GM18873 (cell line): ENCODE measurements around the gene SLC25A19.
"Not testable (repeated sequence)": the region's sequence is repeated elsewhere in the genome, so short reads cannot be mapped to it uniquely, and the experiment has no call there.

Experiments used
- ATAC-seq: cut with Tn5 transposase; IDR thresholded peaks from one replicate; pipeline ENCODE4 v1.9.1; 2021; ENCODE audit warnings: mild to moderate bottlenecking, moderate library complexity, moderate number of reproducible peaks; ENCODE audit not compliant: unreplicated experiment, low FRiP score

The SLC25A19 gene

GRCh38 chr17:75307957-75308731 is 18.9 kb upstream of the SLC25A19 start:
- no peak for ATAC-seq

GRCh38 chr17:75301502-75302206 is 12.4 kb upstream of the SLC25A19 start:
- no peak for ATAC-seq

- no peak for ATAC-seq
These were observed 11.8 kb upstream of the SLC25A19 start for GRCh38 chr17:75301049-75301448.

DNA sequence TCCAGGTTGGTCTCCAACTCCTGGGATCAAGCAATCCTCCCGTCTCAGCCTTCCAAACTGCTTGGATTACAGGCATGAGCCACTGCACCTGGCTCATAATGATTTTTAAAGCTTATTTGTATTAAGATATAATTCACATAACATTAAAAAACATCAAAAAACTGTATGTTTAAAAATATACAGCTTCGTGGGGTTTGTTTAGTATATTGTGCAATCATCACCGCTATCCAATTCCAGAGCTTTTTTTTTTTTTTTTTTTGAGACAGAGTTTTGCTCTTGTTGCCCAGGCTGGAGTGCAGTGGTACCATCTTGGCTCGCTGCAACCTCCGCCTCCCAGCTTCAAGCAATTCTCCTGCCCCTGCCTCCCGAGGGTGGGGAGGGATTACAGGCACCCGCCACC is 11.0 kb upstream of the SLC25A19 start:
- no peak for ATAC-seq

DNA sequence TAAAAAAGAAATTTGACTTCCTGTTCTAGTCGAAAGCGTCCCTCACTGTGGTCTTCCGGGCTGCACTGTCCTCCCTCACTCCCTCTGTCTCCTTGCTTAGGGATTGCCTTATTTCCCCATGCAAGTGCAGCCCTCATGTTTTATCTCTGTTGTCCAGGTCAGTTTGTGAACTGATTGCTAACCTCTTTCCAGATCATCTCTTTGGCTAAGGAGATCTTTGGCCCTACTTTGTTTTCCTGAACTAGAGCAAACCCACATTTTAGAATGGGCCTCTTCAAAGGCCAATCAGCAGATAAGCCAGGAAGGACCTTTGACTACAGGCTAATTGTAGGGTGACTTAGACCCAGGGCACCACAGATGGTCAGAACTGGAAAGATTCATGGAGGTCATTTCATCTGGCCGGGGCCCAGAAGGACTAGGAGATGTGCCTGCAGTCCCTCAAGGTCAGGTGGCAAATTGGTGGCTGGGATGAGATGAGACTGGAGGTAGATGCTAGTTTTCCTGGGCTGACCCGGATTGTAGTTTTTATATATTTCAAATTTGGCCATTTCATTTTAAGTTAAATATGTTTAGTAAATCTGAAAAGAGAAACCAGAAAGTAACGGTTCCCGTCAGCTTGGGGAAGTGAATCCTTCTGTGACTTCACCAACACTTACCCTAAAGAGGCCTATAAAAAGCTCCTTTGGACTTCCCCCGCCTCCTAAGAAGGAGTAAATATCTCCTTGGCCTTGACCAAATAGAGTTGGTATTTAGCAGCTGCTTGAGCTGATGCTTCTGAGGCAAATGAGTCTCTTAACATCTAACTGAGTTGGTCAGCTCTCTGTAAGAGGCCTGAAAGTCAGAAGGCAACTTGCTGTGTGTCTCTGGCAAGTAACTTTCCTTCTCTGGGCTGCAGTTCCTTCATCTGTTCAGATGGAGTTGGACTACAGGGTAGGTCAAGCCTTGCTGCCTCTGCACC is 6.2 kb upstream of the SLC25A19 start:
- ATAC-seq = peak; percentile 67

GRCh38 chr17:75292810-75293448 is 3.7 kb upstream of the SLC25A19 start:
- ATAC-seq = not testable (repeated sequence)

- peak; percentile 9 for ATAC-seq
These were observed 652 bp upstream of the SLC25A19 start for GRCh38 chr17:75289832-75290337.

- peak; percentile 6 for ATAC-seq
These were observed 491 bp downstream of the SLC25A19 start for GRCh38 chr17:75288770-75289114.

- ATAC-seq = no peak
These were observed 874 bp downstream of the SLC25A19 start for GRCh38 chr17:75288359-75288758.

- no peak for ATAC-seq
These were observed 2.0 kb downstream of the SLC25A19 start for GRCh38 chr17:75287221-75287620.

GRCh38 chr17:75285123-75285522 is 4.1 kb downstream of the SLC25A19 start:
- no peak for ATAC-seq

DNA sequence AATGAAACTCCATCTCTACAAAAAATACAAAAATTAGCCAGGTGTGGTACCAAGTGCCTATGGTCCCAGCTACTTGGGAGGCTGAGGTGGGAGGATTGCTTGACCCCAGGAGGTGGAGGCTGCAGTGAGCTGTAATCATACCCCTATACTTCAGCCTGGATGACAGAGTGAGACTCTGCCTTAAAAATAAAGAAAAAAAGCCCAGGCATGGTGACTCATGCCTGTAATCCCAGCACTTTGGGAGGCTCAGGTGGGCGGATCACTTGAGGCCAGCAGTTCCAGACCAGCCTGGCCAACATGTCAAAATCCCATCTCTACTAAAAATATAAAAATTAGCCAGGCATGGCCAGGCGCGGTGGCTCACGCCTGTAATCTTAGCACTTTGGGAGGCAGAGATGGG is 9.0 kb downstream of the SLC25A19 start:
- not testable (repeated sequence) for ATAC-seq

DNA sequence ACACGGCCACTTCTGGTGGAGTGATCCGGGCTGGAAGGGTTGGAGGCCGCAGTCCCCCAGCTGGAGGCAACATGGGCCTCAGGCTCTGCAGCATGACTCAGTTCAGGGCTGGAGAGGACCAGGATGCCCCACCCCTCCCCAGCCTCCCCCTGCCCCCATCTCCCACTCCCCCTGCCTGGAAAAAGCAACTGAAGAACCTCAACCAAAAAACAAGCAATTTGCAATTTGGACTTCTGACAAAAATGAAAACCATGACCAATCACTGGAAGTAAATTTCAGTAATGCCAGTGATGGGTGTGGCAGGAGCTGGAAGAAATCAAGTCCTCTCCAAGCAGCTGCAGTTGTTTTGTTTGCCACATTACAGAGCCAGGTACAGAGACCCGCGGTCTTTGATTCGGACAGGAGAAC is 11.6 kb downstream of the SLC25A19 start:
- no peak for ATAC-seq

DNA sequence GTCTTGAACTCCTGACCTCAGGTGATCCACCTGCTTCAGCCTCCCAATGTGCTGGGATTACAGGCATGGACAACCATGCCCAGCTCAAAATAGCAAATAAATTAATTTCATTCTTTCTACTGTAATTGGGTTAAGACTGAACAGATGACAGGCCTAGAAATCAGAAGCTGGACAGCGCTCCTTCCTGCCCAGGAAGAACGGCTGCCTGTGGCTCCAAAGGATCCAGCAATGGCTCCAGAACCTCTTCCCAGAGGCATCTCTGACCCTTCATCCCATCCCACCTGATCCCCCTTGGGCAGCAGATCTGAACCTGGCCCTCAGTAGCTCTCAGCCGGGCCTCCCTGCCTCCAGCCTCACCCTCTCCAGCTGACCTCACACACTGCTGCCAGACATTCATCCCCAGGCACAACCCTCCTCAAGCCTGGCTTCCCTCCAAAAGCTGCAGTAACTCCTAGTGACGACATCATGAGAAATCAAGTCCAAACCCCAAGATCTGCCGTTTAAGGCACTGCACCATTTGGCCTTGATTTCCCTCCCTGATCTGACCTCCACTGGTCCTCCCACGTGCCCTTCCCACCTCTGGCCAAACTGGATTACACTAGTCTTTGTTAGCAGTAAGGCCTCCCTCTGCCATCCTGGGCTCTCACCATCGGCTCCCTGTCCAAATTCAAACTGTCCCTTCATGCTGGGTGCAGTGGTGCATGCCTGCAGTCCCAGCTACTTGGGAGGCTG is 15.1 kb downstream of the SLC25A19 start:
- ATAC-seq = no peak

GRCh38 chr17:75272848-75273184 is 16.4 kb downstream of the SLC25A19 start:
- no peak for ATAC-seq

GRCh38 chr17:75271955-75272847 is 17.0 kb downstream of the SLC25A19 start:
- no peak for ATAC-seq

DNA sequence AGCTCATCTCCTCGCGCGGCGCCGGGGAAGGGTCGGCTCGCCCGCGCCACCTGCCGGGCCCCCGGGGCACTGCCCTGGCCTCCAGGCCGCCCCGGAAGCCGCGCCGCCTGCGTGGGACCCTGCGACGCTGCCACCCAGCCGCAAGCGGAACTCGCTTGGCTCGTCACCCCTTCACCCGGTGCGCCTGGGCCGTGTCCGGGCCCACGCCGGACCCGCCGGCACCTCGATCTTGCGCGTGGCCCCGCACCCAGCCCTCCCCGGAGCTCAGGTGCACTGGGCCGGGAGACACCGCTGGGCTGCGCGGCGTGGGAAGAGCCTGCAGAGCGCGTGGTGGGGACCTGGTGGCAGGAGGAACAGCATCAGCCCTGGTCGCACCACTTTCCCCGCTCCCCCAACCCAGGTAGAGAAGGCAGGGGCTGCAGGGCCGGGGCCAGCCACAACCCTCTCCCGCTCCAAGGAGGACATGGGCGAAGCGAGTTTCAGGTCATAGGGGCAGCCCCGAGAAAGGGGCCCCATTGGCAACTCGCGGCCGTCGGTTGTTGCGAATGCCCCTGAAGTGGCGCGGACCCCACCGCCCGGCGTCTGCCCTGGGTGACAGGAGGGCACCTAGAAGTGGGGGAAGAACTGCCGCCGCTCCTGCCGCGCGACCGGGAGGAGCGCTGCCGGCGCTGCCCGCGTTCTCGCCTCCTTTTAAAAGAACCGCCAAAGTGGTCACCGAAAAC is 17.8 kb downstream of the SLC25A19 start:
- peak; percentile 39 for ATAC-seq

DNA sequence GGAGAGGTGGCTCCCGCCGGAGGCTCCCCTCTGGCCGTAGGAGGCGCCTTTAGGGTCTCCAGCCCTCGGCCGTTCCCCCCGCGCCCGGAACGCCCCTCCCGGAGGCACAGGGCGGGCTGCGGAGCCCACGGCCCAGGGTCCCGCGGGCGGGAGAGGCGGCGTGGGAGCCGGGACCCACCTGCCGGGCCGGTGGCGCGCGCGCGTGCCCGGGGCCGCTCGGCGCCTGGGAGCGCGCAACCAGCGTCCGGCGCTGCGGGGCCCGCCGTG is 18.3 kb downstream of the SLC25A19 start, which contains the start of gene MIF4GD:
MIF4GD (minus strand) TSS at position 266 of the 267 bp plus-strand sequence. CDS start 1,036 bp downstream, outside the sequence.
- no peak for ATAC-seq
